Suprapubic skin (tissue), 4 donors: ENCODE results near the gene PLGLB2.
"Not testable (repeated sequence)": the region's sequence is repeated elsewhere in the genome, so short reads cannot be mapped to it uniquely, and the experiment has no call there.

Experiments used
- CTCF ChIP-seq, 2 donors: fragments of 200-600 bp in 1 of 2; fragments of 450-650 bp in 1 of 2; sonication (generic) in 1 of 2; IDR thresholded peaks; one replicate each; pipeline ENCODE4 v1.5.1; 2016 to 2019; ENCODE audit warnings: antibody characterized with exemption in 2 of 2, mild to moderate bottlenecking in 1 of 2, moderate library complexity in 1 of 2
- POLR2A ChIP-seq, 2 donors: fragments of 450-650 bp; IDR thresholded peaks; one replicate each; pipeline ENCODE4 v1.6.1; 2017; ENCODE audit warnings: antibody characterized with exemption in 2 of 2, mild to moderate bottlenecking in 2 of 2, moderate library complexity in 2 of 2
- POLR2AphosphoS5 ChIP-seq, 3 donors: sonication (generic); formaldehyde crosslinking; IDR thresholded peaks; one replicate each; pipeline ENCODE4 v1.6.1; 2017; ENCODE audit warnings: antibody characterized with exemption in 3 of 3

- not testable (repeated sequence) for TF ChIP-seq CTCF, POLR2A, POLR2AphosphoS5 (IDR thresholded peaks at IDR 0.05)
Measured at GRCh38 chr2:87708368-87708767, 39.5 kb upstream of the PLGLB2 start.
